ENCODE measurements around the gene PPARD. TPM values are rescaled to one million over a fixed set of nuclear protein-coding genes. Genes with fewer than 3 reads are reported as not detected.

The PPARD gene
- polyA plus RNA-seq, 2 of the 4 experiments (the other 2 are of a cell fraction) = 3.8 to 5.9 TPM

- H3K4me3 ChIP-seq = no peak overlapping the region
- POLR2A ChIA-PET = no interaction called here
- CTCF ChIA-PET = interaction anchor here (0.7 to 1.2 kb wide), 4 partner anchors 10 to 72 kb away, joined by 3 to 4 read pairs (median 3); no protein-coding TSS in a partner anchor
- FAIRE-seq = no peak
- H3K9me3 ChIP-seq = no peaks in the 10 kb centered on the region
- peaks cover 27% of the 10 kb centered on the region for H3K4me1 ChIP-seq
- H3K4me2 ChIP-seq = no peak overlapping the region
- TF ChIP-seq PBX3 (IDR thresholded peaks at IDR 0.05) (no peak), FOSB (CRISPR knock-in tag; IDR thresholded peaks at IDR 0.05) (no peak), FOXS1 (CRISPR knock-in tag; IDR thresholded peaks at IDR 0.05) (no peak), RARB (CRISPR knock-in tag; IDR thresholded peaks at IDR 0.05) (no peak), PHF8 (IDR thresholded peaks at IDR 0.05; ENCODE audit: borderline replicate concordance, low read depth) (no peak), HOXB13 (CRISPR knock-in tag; IDR thresholded peaks at IDR 0.05; ENCODE audit: low read depth) (no peak), HDAC2 (IDR thresholded peaks at IDR 0.05) (no peak), EHMT2 (IDR thresholded peaks at IDR 0.05; ENCODE audit: low read depth) (no peak), NR3C1 (IDR thresholded peaks at IDR 0.05) (no peak), POLR2AphosphoS2 (conservative IDR thresholded peaks at IDR 0.05; ENCODE audit: low read length) (no peak), ZFP36 (IDR thresholded peaks at IDR 0.05; ENCODE audit: borderline replicate concordance, partially characterized antibody) (no peak), EHF (CRISPR knock-in tag; IDR thresholded peaks at IDR 0.05) (no peak), HOXA7 (CRISPR knock-in tag; IDR thresholded peaks at IDR 0.05) (no peak), MAZ (IDR thresholded peaks at IDR 0.05; ENCODE audit: borderline replicate concordance, low read depth, low read length) (no peak), CBX2 (IDR thresholded peaks at IDR 0.05; ENCODE audit: borderline replicate concordance, low read depth) (no peak)
- TF ChIP-seq, protein P1, sequence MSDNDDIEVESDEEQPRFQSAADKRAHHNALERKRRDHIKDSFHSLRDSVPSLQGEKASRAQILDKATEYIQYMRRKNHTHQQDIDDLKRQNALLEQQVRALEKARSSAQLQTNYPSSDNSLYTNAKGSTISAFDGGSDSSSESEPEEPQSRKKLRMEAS (IDR thresholded peaks at IDR 0.05) = no peak
- no peak for ATAC-seq
- H3K27ac ChIP-seq = no peak overlapping the region
- WGBS (ENCODE audit: missing lambda C conversion rate) = 94% methylated on average over 5 of the region's 5 CpGs
- no peak for DNase-seq (ENCODE audit: low read depth in 1 of 2, low spot score in 1 of 2)
These were observed 57.8 kb downstream of the PPARD start for GRCh38 chr6:35400111-35400510.

DNA sequence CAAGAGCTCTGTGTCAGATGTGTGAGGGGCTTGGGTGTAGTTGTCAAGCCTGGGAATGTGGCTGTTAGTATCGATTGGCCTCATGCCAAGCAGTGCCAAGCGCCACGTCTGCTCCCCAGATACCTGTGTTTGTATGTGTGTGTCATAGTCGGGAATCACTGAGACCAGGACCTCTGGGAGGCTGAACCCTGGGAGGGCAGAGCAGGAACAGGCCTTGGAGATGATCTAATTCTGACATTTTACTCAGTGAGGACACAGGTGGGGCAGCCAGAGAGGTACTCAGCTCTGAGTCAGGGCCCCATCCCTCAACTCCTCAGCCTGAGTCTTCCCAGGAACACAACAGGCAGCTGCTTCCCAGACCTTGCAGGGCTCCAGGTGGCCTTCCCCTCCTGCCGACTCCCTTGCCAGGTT is 58.5 kb downstream of the PPARD start:
- FAIRE-seq (no peak), DNase-seq (ENCODE audit: low read depth in 1 of 2, low spot score in 1 of 2) (peak in 1 of 2 experiments; percentile 32), ATAC-seq (peak in 1 of 2 experiments; percentile 54; a peak in 3 of 6 replicates)
- Histone ChIP-seq H3K9me3 (no peaks in the 10 kb centered on the region), H3K27ac (0 out of 6 replicates have a peak overlapping the region, but pooled peaks of 1 of the 2 experiments have one; percentile 41), H3K4me1 (peaks cover 27% of the 10 kb centered on the region), H3K4me2 (peak overlapping the region; percentile 33; the same call in 2 of the 3 replicates), H3K4me3 (no peak overlapping the region)
- WGBS (ENCODE audit: missing lambda C conversion rate) = 53% methylated on average over 5 of the region's 5 CpGs
- TF ChIP-seq RAD21 (conservative IDR thresholded peaks at IDR 0.05 in 1 of 2, IDR thresholded peaks at IDR 0.05 in 1 of 2) (no peak), POLR2AphosphoS2 (conservative IDR thresholded peaks at IDR 0.05; ENCODE audit: low read length) (no peak), FOSL2 (IDR thresholded peaks at IDR 0.05) (no peak), FOSL2 (CRISPR knock-in tag; IDR thresholded peaks at IDR 0.05) (no peak), CBX2 (IDR thresholded peaks at IDR 0.05; ENCODE audit: borderline replicate concordance, low read depth) (no peak), PBX3 (IDR thresholded peaks at IDR 0.05) (no peak), EHMT2 (IDR thresholded peaks at IDR 0.05; ENCODE audit: low read depth) (no peak), HOXB13 (CRISPR knock-in tag; IDR thresholded peaks at IDR 0.05; ENCODE audit: low read depth) (no peak), JUN (IDR thresholded peaks at IDR 0.05) (no peak), HOXB5 (CRISPR knock-in tag; IDR thresholded peaks at IDR 0.05) (no peak), BHLHE40 (IDR thresholded peaks at IDR 0.05; ENCODE audit: low read depth, low read length) (no peak), HDAC2 (IDR thresholded peaks at IDR 0.05) (no peak), JUNB (IDR thresholded peaks at IDR 0.05) (no peak)
- ChIA-PET CTCF (interaction anchor here (0.9 to 1.4 kb wide), 3 partner anchors 14 to 24 kb away, joined by 3 to 4 read pairs (median 3); no protein-coding TSS in a partner anchor), POLR2A (no interaction called here)
